Lower leg skin (tissue), 3 donors: ENCODE data around the gene ITGB3.

Experiments used
- POLR2A ChIP-seq, 2 donors: fragments of 450-650 bp; IDR thresholded peaks; one replicate each; pipeline ENCODE4 v1.6.1; 2016 to 2017; ENCODE audit warnings: antibody characterized with exemption in 2 of 2, mild to moderate bottlenecking in 1 of 2, moderate library complexity in 1 of 2
- TF ChIP-seq, protein P1 (sequence below), 3 donors: fragments of 450-650 bp; IDR thresholded peaks; one replicate each; pipeline ENCODE4 v1.5.1; 2016; ENCODE audit warnings: antibody characterized with exemption in 3 of 3, mild to moderate bottlenecking in 3 of 3, moderate library complexity in 2 of 3

DNA sequence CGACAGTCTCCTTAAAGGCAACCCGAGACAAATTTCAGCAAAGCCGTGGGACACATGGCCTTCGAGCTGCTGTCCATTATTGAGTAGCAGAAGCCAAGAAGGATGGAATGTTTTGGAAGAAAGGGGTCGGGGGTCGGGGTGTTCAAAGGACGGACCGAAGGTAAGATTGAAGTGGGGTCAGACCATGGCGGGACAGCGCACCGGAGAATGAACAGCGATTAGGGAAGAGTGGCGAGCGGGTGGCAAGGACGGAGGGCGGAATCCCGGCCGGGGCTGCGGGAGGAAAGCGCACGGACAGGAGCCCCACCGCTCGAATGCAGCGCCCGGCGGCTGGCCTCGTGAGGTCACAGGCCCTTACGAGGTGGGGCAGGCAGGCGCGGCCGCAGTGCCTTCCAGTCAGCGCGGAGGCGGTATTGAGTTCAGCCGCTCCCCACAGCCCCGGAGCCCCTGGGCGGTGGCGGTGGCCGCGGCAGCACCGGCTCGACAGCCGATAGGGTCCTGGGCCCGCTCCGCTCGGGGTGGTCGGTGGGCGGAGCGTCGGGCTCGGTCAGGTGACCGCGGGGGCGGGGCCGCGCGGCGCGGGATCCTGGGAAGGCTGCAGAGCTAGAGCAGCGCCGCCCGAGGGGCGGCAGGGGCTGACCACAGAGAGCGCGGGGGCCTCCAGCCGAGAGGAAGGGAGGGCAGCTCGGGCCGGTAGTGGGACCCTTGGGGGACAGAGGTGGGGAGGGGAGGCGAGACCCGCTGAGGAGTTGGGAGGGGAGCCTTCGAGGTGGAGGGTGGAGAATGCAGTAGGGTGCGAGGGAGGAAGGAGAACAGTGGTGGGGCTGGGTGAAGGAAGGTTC lies 70.0 kb downstream of the ITGB3 start, which contains the start of gene EFCAB13:
- TF ChIP-seq, protein P1, sequence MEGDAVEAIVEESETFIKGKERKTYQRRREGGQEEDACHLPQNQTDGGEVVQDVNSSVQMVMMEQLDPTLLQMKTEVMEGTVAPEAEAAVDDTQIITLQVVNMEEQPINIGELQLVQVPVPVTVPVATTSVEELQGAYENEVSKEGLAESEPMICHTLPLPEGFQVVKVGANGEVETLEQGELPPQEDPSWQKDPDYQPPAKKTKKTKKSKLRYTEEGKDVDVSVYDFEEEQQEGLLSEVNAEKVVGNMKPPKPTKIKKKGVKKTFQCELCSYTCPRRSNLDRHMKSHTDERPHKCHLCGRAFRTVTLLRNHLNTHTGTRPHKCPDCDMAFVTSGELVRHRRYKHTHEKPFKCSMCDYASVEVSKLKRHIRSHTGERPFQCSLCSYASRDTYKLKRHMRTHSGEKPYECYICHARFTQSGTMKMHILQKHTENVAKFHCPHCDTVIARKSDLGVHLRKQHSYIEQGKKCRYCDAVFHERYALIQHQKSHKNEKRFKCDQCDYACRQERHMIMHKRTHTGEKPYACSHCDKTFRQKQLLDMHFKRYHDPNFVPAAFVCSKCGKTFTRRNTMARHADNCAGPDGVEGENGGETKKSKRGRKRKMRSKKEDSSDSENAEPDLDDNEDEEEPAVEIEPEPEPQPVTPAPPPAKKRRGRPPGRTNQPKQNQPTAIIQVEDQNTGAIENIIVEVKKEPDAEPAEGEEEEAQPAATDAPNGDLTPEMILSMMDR (IDR thresholded peaks at IDR 0.05): no peak
- peak in 1 of 2 donors; percentile 83 for TF ChIP-seq POLR2A (IDR thresholded peaks at IDR 0.05)
